Neuron (in vitro differentiated cells): ENCODE measurements around the gene ZNF440.
A peak's percentile ranks its signal among the peaks of the same experiment; 100 is the strongest.
"Not testable (repeated sequence)": the region's sequence is repeated elsewhere in the genome, so short reads cannot be mapped to it uniquely, and the experiment has no call there.

Experiments
- H2AFZ ChIP-seq: one replicate; pipeline ENCODE4 v1.6.1; 2013; ENCODE audit warnings: low read depth, mild to moderate bottlenecking, inconsistent platforms, low read length, moderate library complexity
- H3K27me3 ChIP-seq: one replicate; pipeline ENCODE4 v1.6.1; 2013; ENCODE audit warnings: low read length; ENCODE audit not compliant: insufficient read depth
- H3K36me3 ChIP-seq: one replicate; pipeline ENCODE4 v1.6.1; 2013; ENCODE audit warnings: low read length; ENCODE audit not compliant: insufficient read depth
- H3K4me1 ChIP-seq: one replicate; pipeline ENCODE4 v1.6.1; 2013; ENCODE audit warnings: low read length; ENCODE audit not compliant: insufficient read depth
- H3K4me3 ChIP-seq: 2 replicates; pipeline ENCODE4 v1.5.1; 2013; ENCODE audit warnings: mild to moderate bottlenecking, low read length, moderate library complexity
- H3K9me3 ChIP-seq: one replicate; pipeline ENCODE4 v1.6.1; 2013; ENCODE audit warnings: low read length

Gene ZNF440

DNA sequence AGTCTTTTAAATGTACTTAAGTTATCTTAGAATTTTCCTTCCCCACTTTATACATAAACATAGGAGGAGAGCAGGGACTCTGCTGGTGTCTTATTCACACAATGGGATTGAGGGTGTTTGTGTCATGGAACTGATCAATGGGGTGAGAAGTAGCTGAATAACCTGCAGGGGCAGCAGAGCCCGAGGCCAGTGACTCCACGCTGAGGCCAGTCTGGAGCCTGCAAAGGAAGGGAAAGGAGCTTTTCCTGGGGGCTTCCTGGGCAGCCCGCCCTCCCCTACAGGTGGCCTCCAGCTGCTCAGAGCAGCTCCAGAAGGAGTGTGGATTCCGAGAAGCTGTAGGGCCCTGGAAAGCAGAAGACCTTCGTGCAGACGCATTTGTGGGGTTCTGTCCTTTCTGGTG is 33.5 kb downstream of the ZNF440 start:
- H3K27me3 ChIP-seq, H3K4me1 ChIP-seq, H2AFZ ChIP-seq, H3K36me3 ChIP-seq, H3K9me3 ChIP-seq, H3K4me3 ChIP-seq: not testable (repeated sequence)

DNA sequence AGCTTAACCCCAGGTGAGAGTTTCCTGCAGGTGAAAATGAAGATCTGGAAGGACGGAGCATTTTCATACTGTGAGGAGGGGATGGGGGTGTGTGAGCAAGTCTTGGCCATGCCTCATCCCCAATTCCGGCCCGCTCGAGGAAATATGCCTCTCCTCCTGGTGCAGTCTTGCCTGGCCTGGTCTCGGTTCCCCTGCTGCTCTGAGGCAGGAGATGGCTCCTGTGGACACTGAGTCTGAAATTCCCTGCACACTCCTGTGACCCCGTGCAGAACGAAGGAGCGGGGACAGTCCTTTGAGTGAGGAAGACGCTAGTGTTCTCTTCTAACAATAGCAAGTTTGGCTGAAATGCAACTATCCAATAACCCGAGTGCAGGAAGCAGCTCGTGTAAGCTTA is 34.1 kb downstream of the ZNF440 start:
- H3K4me3 ChIP-seq = no peak overlapping the region
- no peak overlapping the region for H2AFZ ChIP-seq
- no peaks in the 10 kb centered on the region for H3K36me3 ChIP-seq
- peaks cover 6% of the 10 kb centered on the region for H3K9me3 ChIP-seq
- no peaks in the 10 kb centered on the region for H3K27me3 ChIP-seq
- H3K4me1 ChIP-seq = no peaks in the 10 kb centered on the region

DNA sequence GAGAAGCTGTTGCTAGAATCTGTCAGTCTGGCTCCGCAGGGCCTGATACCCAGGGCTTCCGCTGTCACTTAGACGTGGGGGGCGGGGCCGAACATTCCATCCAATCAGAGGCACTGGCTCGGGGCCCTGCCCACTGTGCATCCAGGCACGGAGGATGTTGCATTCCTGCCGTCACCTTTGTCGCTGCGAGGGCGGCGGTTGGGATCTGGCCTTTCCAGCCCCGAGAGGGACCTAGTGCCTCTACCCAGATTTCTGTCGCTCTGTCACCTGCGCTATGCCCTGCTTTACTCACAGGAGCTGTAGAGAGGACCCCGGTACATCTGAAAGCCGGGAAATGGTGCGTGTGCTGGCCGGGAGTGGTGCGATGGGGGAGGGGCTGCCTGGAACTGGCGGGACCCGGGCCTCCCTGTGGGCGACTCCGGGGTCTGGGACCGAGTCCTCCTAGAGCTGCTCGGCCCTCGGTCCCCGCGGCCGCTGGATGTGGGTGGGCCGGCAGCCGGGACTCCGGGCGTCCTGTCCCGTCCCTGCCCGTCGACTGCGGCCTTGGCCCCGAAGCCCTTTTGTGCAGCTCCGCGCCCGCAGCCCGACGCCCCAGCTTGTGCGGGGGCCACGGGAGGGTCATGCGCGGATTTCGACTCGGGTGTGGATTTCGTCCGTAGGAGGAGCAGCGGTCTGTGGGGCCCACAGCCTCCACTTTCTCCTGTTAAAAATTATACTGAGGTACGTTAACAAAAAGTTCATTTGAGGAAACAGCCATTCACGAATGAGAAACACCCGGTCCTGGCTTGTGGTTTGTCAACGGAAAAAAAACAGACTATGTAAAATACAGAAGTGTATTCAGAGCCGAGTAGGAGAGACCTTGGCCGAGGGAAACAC is 34.8 kb downstream of the ZNF440 start, which contains the start of gene ZNF439:
TSS of gene ZNF439 (plus strand) at position 133 of the 876 bp plus-strand sequence. CDS start at position 275, 142 bp downstream.
- peak within 1 kb of the TSS; percentile 45 for H3K4me3 ChIP-seq
- no peak within 1 kb of the TSS for H2AFZ ChIP-seq
- no peaks in the 10 kb centered on the region for H3K4me1 ChIP-seq
- H3K36me3 ChIP-seq = no peaks in the 10 kb centered on the region
- H3K27me3 ChIP-seq = no peaks in the 10 kb centered on the region
- H3K9me3 ChIP-seq = peaks cover 6% of the 10 kb centered on the region

DNA sequence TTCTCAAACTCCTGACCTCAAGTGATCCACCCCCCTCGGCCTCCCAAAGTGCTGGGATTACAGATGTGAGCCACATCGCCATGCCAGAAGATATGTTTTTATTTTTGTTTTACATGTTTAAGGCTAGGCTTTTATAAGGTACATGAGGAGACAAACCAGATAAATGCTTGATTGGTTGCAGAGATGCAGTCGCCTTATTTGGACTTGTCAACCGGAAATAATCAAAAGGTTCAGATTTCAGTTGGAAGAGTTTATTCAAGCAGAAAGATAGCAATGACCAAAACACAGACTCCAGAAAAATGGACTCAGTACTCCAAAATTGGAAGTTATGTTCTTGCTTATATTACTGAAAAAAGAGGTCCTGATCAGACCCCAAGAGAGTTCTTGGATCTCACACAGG is 36.2 kb downstream of the ZNF440 start:
- not testable (repeated sequence) for H3K36me3 ChIP-seq, H3K27me3 ChIP-seq, H3K9me3 ChIP-seq, H3K4me1 ChIP-seq, H3K4me3 ChIP-seq, H2AFZ ChIP-seq

GRCh38 chr19:11853358-11853757 is 39.3 kb downstream of the ZNF440 start:
- no peaks in the 10 kb centered on the region for H3K27me3 ChIP-seq
- H3K4me3 ChIP-seq = no peak overlapping the region
- H3K9me3 ChIP-seq = peaks cover 5% of the 10 kb centered on the region
- no peaks in the 10 kb centered on the region for H3K36me3 ChIP-seq
- no peaks in the 10 kb centered on the region for H3K4me1 ChIP-seq
- no peak overlapping the region for H2AFZ ChIP-seq

GRCh38 chr19:11856596-11857250 is 42.6 kb downstream of the ZNF440 start:
- no peak overlapping the region for H2AFZ ChIP-seq
- no peaks in the 10 kb centered on the region for H3K27me3 ChIP-seq
- H3K4me3 ChIP-seq = no peak overlapping the region

GRCh38 chr19:11860721-11861120 is 46.6 kb downstream of the ZNF440 start:
- H2AFZ ChIP-seq = no peak overlapping the region
- no peak overlapping the region for H3K4me3 ChIP-seq
- H3K36me3 ChIP-seq = no peaks in the 10 kb centered on the region
- H3K27me3 ChIP-seq = no peaks in the 10 kb centered on the region
- H3K4me1 ChIP-seq = no peaks in the 10 kb centered on the region
- peaks cover 9% of the 10 kb centered on the region for H3K9me3 ChIP-seq

More at GRCh38 chr19:11856596-11857250, 42.6 kb downstream of the ZNF440 start:
- no peaks in the 10 kb centered on the region for H3K4me1 ChIP-seq
- H3K9me3 ChIP-seq = peaks cover 5% of the 10 kb centered on the region
- H3K36me3 ChIP-seq = no peaks in the 10 kb centered on the region

DNA sequence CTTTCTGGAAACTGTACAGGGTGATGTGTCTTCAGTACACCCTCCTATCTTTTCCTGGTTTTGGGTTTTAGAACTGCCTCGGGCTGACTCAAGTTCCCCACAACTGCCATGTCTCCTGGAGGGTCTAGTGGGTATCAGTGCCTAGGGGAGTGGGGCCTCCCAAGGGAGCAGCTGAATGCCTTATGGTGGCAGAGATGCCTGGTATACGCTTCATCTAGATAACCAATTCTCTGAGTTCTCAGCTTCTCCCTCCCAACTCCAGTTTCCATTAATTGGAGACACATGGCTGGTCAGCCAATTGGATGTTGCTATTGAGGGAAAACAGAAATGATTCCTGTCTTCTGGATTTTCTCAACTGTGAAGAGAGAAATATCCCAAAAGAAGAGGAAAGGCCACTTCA is 47.2 kb downstream of the ZNF440 start:
- Histone ChIP-seq H3K4me3 (no peak overlapping the region), H3K4me1 (no peaks in the 10 kb centered on the region), H2AFZ (no peak overlapping the region), H3K27me3 (no peaks in the 10 kb centered on the region), H3K36me3 (no peaks in the 10 kb centered on the region), H3K9me3 (peaks cover 9% of the 10 kb centered on the region)

DNA sequence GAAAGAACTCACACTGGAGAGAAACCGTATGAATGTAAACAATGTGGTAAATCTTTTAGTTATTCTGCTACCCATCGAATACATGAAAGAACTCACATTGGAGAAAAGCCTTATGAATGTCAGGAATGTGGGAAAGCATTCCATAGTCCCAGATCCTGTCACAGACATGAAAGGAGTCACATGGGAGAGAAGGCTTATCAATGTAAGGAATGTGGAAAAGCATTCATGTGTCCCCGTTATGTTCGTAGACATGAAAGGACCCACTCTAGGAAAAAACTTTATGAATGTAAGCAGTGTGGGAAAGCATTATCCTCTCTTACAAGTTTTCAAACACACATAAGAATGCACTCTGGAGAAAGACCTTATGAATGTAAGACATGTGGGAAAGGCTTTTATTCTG is 53.7 kb downstream of the ZNF440 start:
- not testable (repeated sequence) for H3K27me3 ChIP-seq, H3K36me3 ChIP-seq, H3K4me1 ChIP-seq, H2AFZ ChIP-seq, H3K4me3 ChIP-seq
- peaks cover 30% of the 10 kb centered on the region for H3K9me3 ChIP-seq

- H2AFZ ChIP-seq = no peak overlapping the region
- H3K4me3 ChIP-seq = no peak overlapping the region
- no peaks in the 10 kb centered on the region for H3K36me3 ChIP-seq
- no peaks in the 10 kb centered on the region for H3K27me3 ChIP-seq
- no peaks in the 10 kb centered on the region for H3K4me1 ChIP-seq
- peaks cover 30% of the 10 kb centered on the region for H3K9me3 ChIP-seq
Observed at GRCh38 chr19:11868188-11868587, 54.1 kb downstream of the ZNF440 start.

GRCh38 chr19:11872624-11873023 is 58.6 kb downstream of the ZNF440 start:
- Histone ChIP-seq H2AFZ (no peak overlapping the region), H3K9me3 (peaks cover 23% of the 10 kb centered on the region), H3K4me1 (no peaks in the 10 kb centered on the region)

DNA sequence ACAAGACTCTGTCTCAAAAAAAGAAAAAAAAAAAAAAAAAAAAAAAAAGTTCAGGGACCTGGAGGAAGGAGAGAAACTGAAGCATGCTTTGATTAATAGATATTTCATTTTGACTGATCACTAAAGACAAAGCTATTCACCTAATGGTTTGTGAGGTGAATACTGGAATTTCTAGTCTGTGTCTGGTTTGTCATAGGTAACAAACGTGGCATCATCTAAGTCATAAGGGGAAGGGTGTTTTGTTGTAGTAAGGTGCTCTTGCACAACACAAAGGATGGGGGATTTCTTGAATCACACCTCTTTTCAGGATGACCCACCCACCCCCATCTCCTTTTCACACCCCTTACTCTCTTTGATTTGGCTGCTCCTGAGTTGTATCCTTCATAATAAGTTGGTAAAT is 59.7 kb downstream of the ZNF440 start:
- H3K4me1 ChIP-seq = no peaks in the 10 kb centered on the region
- H3K36me3 ChIP-seq = no peaks in the 10 kb centered on the region
- no peak overlapping the region for H2AFZ ChIP-seq
- H3K9me3 ChIP-seq = peaks cover 14% of the 10 kb centered on the region
- H3K27me3 ChIP-seq = no peaks in the 10 kb centered on the region
- H3K4me3 ChIP-seq = no peak overlapping the region

More at GRCh38 chr19:11872624-11873023, 58.6 kb downstream of the ZNF440 start:
- no peaks in the 10 kb centered on the region for H3K27me3 ChIP-seq
- H3K36me3 ChIP-seq = no peaks in the 10 kb centered on the region
- H3K4me3 ChIP-seq = no peak overlapping the region

DNA sequence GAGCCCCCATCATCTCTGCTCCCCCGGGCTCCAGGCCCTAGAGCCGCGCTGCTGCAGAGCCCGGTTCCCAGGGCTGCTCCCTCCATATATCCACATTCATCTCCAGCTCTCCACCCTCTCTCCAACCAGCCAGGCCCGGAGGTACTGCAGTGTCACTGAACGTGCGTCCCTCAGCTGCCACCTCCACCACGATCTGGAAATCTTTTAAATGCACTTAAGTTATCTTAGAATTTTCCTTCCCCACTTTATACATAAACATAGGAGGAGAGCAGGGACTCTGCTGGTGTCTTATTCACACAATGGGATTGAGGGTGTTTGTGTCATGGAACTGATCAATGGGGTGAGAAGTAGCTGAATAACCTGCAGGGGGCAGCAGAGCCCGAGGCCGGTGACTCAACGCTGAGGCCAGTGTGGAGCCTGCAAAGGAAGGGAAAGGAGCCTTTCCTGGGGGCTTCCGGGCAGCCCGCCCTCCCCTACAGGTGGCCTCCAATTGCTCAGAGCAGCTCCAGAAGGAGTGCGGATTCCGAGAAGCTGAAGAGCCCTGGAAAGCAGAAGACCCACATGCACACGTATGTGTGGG is 65.7 kb downstream of the ZNF440 start:
- not testable (repeated sequence) for H3K4me1 ChIP-seq, H3K4me3 ChIP-seq, H2AFZ ChIP-seq, H3K27me3 ChIP-seq, H3K36me3 ChIP-seq, H3K9me3 ChIP-seq
